Tracheal epithelial cell (primary cell): Measurements from ENCODE around the gene FANCL. TPM values are rescaled to one million over a fixed set of nuclear protein-coding genes. Genes with fewer than 3 reads are reported as not detected.

Experiments used
- total RNA-seq: library from RNA; depleted of rRNA; stranded (reverse); fragments of >200 nt; gene quantifications from 2 replicates; pipeline ENCODE4 v1.2.1, GENCODE V29; 2014

FANCL gene
- 6.7 and 13.6 TPM in 2 replicates for total RNA-seq

DNA sequence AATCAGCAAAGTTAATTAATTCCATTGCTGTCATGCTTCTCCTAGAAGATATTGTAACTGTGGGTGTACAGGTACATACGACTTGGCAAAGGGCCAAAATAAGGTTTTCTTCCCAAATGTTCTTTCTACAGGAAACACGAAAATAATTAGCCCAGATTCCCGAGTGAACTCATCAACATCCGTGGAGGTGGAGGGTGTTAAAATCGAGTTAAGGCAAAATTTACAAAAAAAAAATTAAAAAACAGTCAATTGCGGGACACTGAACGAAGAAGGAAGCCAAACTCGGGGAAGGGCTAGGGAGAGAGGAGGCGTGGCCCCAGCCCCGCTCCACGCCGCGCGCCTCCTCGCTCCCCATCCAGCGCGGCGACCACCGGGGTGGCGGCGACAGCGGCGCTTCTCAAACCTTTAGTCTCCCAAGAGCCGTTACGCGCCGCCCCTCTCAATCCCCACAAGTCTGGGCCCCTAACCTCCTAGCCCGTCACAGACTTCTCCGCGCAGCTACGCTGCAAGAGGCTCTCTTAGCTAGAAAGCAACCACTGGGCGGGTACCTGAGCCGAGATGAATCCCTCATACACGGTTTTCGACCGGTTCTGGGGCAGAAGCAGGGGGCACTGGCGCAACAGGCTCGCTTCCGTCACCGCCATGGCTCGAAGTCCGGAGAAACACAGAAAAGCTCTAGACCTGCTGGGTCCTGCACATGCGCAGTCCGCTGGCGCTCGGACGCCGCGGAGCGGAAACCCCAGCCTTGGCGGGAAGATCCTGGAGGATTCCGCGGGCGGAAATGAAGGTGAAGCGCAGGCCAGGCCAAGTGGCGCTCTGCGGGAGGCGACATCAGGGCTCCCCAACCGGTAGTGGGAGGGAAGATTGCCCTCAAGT lies at the start of gene FANCL:
Gene FANCL, minus strand, starts transcription at position 656 of the 876 bp plus-strand sequence. Its CDS starts 12 bp downstream, at position 644.

Other genes starting within 250 kb of the FANCL start
- gene VRK2, start 194.5 kb downstream of the FANCL start, total RNA-seq = 48.0 and 58.6 TPM in 2 replicates